HepG2 (cell line): ENCODE results near the gene RPTN. TPM values are rescaled to one million over a fixed set of nuclear protein-coding genes. Genes with fewer than 3 reads are reported as not detected.

Source experiments
- ATAC-seq: fragments of 200-7000 bp; cut with Tn5 transposase; 3 replicates; pipeline ENCODE4 v1.9.1; 2020; ENCODE audit warnings: mild to moderate bottlenecking, moderate library complexity
- BruUV-seq: library from RNA; stranded (reverse); fragments of 400-500 nt; replicated peaks from 2 replicates; lab custom pipeline; 2021; lab: Mats Ljungman, UMichigan
- CTCF ChIA-PET: fragments of 300-600 bp; formaldehyde crosslinking; extraction: SDS; loops from one replicate; lab custom pipeline; 2021; ENCODE audit warnings: low total read pairs, inconsistent platforms, low intra/inter-chr PET ratio; lab: Yijun Ruan, JAX
- POLR2A ChIA-PET: fragments of 350-600 bp; sonication (Branson Sonifier 250); formaldehyde crosslinking; loops from one replicate; lab custom pipeline; 2020; ENCODE audit warnings: antibody characterized with exemption, inconsistent platforms; lab: Yijun Ruan, JAX
- DNase-seq: peaks from one replicate; pipeline ENCODE4 v3.0.0-alpha.2; 2015; ENCODE audit warnings: low spot score
- FAIRE-seq: peaks from 3 replicates; lab custom pipeline; 2011; peaks lifted over from hg19 to GRCh38; lab: Jason Lieb, UNC
- H2AFZ ChIP-seq: one replicate; pipeline ENCODE4 v1.6.1; 2011; ENCODE audit warnings: low read length, inconsistent platforms
- H3K27ac ChIP-seq: fragments of 300-600 bp; 3 replicates; pipeline ENCODE4 v1.8.0; 2011; ENCODE audit warnings: mixed run types, mild to moderate bottlenecking, mixed read lengths, low read length, inconsistent platforms; ENCODE audit not compliant: insufficient read depth; ENCODE audit errors: extremely low read length
- H3K27me3 ChIP-seq, 2 experiments: fragments of 200-600 bp in 1 of 2; 2 replicates in 1 of 2; 3 replicates in 1 of 2; pipeline versions ENCODE4 v1.6.0 to v1.8.0; 2011; ENCODE audit warnings: low read length in 2 of 2, mild to moderate bottlenecking in 2 of 2, moderate library complexity in 2 of 2, inconsistent platforms in 1 of 2; ENCODE audit not compliant: insufficient read depth in 2 of 2, control insufficient read depth in 1 of 2
- H3K36me3 ChIP-seq, 2 experiments: fragments of 200-600 bp in 1 of 2; replicated peaks in 1 of 2; 2 replicates in 1 of 2; 3 replicates in 1 of 2; pipeline versions ENCODE4 v1.5.1 to v1.8.0; 2011; ENCODE audit warnings: low read length in 2 of 2, inconsistent platforms in 1 of 2; ENCODE audit not compliant: insufficient read depth in 2 of 2, control insufficient read depth in 1 of 2
- H3K4me1 ChIP-seq: 2 replicates; pipeline ENCODE4 v1.5.1; 2012; ENCODE audit warnings: low read length, inconsistent platforms; ENCODE audit not compliant: insufficient read depth
- H3K4me2 ChIP-seq: 2 replicates; pipeline ENCODE4 v1.6.0; 2011; ENCODE audit warnings: low read depth, low read length, inconsistent platforms
- H3K4me3 ChIP-seq, 3 experiments: fragments of 200-600 bp in 1 of 3; sonication (generic), shearing (Covaris generic) in 1 of 3; replicated peaks in 1 of 3; 2 replicates each; pipeline ENCODE4 v1.5.1; 2011 to 2016; ENCODE audit warnings: low read length in 3 of 3, inconsistent platforms in 2 of 3, low read depth in 2 of 3, mild to moderate bottlenecking in 2 of 3, control low read depth in 1 of 3, mixed read lengths in 1 of 3; ENCODE audit not compliant: insufficient read depth in 1 of 3
- H3K79me2 ChIP-seq: one replicate; pipeline ENCODE4 v1.6.1; 2011; ENCODE audit warnings: low read length, inconsistent platforms; ENCODE audit not compliant: insufficient read depth
- H3K9ac ChIP-seq: 2 replicates; pipeline ENCODE4 v1.6.0; 2011; ENCODE audit warnings: mild to moderate bottlenecking, low read depth, low read length, inconsistent platforms; ENCODE audit not compliant: insufficient read depth
- H3K9me3 ChIP-seq: 2 replicates; pipeline ENCODE4 v1.5.1; 2012; ENCODE audit warnings: mild to moderate bottlenecking, low read length
- H4K20me1 ChIP-seq: 2 replicates; pipeline ENCODE4 v1.6.0; 2011; ENCODE audit warnings: inconsistent platforms, mild to moderate bottlenecking, low read length, moderate library complexity; ENCODE audit not compliant: insufficient read depth
- FOXA1 ChIP-seq, 2 experiments: fragments of 450-650 bp in 1 of 2; sonication (generic) in 1 of 2; formaldehyde crosslinking in 1 of 2; IDR thresholded peaks; 2 replicates each; pipeline versions ENCODE4 v1.4.0 to v1.6.1; 2016 to 2020; ENCODE audit warnings: missing genetic modification reagents in 1 of 2
- GLI4 ChIP-seq: sonication (generic); formaldehyde crosslinking; IDR thresholded peaks from 2 replicates; pipeline ENCODE4 v1.5.1; 2020; ENCODE audit warnings: missing genetic modification reagents, mild to moderate bottlenecking, moderate library complexity, borderline replicate concordance
- NKX3-1 ChIP-seq: sonication (generic); formaldehyde crosslinking; IDR thresholded peaks from 2 replicates; pipeline ENCODE4 v1.5.0; 2020; ENCODE audit warnings: missing genetic modification reagents
- RAD51 ChIP-seq: fragments of 450-650 bp; IDR thresholded peaks from 2 replicates; pipeline ENCODE4 v1.6.1; 2016; ENCODE audit warnings: borderline replicate concordance
- RARG ChIP-seq: sonication (generic); formaldehyde crosslinking; IDR thresholded peaks from 2 replicates; pipeline ENCODE4 v1.4.0; 2020; ENCODE audit warnings: low read depth, mild to moderate bottlenecking, missing genetic modification reagents
- TARDBP ChIP-seq: sonication (generic); formaldehyde crosslinking; IDR thresholded peaks from 2 replicates; pipeline ENCODE4 v1.8.0; 2022; ENCODE audit warnings: mild to moderate bottlenecking, missing genetic modification reagents
- TCF7 ChIP-seq: sonication (generic); IDR thresholded peaks from 2 replicates; pipeline ENCODE4 v1.6.1; 2016; ENCODE audit warnings: antibody characterized with exemption, low read depth
- ZNF263 ChIP-seq: sonication (generic); formaldehyde crosslinking; IDR thresholded peaks from 2 replicates; pipeline ENCODE4 v1.4.0; 2020; ENCODE audit warnings: missing genetic modification reagents
- ZNF543 ChIP-seq: sonication (generic); formaldehyde crosslinking; IDR thresholded peaks from 2 replicates; pipeline ENCODE4 v1.4.0; 2020; ENCODE audit warnings: mild to moderate bottlenecking, missing genetic modification reagents
- ZNF839 ChIP-seq: sonication (generic); formaldehyde crosslinking; IDR thresholded peaks from 2 replicates; pipeline ENCODE4 v1.4.0; 2020; ENCODE audit warnings: missing genetic modification reagents, mild to moderate bottlenecking, borderline replicate concordance
- whole genome bisulfite sequencing: methylation state at CpG from one replicate; pipeline ENCODE4 v1.1.6; 2017; ENCODE audit warnings: low lambda C conversion rate; 5-methylcytosine and 5-hydroxymethylcytosine counted together
- in situ Hi-C: cut with HindIII; loops from 2 replicates; pipeline ENCODE4 v1.10.0; 2017; ENCODE audit warnings: low pct_unique_long_range_greater_than_20kb; ENCODE audit not compliant: extremely low pct_ligation_motif_present
- intact Hi-C: fragments of 100-400 bp; cut with micrococcal nuclease; formaldehyde crosslinking; loops from one replicate; pipeline ENCODE4 v1.10.0; 2022; ENCODE audit not compliant: unreplicated experiment
- polyA plus RNA-seq, 8 experiments: library from polyadenylated mRNA; depleted of rRNA in 3 of 8; stranded (reverse) in 7 of 8; unstranded in 1 of 8; fragments of >200 nt; fragmentation: Illumina TruSeq in 4 of 8; extraction: Trizol in 4 of 8; gene quantifications; 2 replicates each; pipeline versions ENCODE4 v1.2.1 to v1.2.3, GENCODE V29; 2011 to 2016; ENCODE audit warnings: low read depth in 4 of 8, missing spikeins in 1 of 8, mixed read lengths in 1 of 8; ENCODE audit not compliant: insufficient read depth in 1 of 8
- total RNA-seq, 5 experiments: library from RNA; depleted of rRNA; stranded (reverse); fragments of >200 nt; fragmentation: Illumina TruSeq; extraction: Trizol; gene quantifications; 2 replicates each; pipeline ENCODE4 v1.2.3, GENCODE V29; 2016; ENCODE audit warnings: low read depth in 1 of 5

RPTN gene
- total and polyA plus RNA-seq, 2 of the 13 experiments (the other 11 are each of a cell fraction or from before 2014, with no cell fraction given) = not detected

GRCh38 chr1:152110365-152110859, 48.6 kb downstream of the RPTN start:
- BruUV-seq = no TSS peak
- H3K4me1 ChIP-seq = no peaks in the 10 kb centered on the region
- POLR2A ChIA-PET = no interaction called here

GRCh38 chr1:152109998-152110294, 49.1 kb downstream of the RPTN start:
- FAIRE-seq = no peak
- CTCF ChIA-PET = no interaction called here
- 17% methylated on average over 15 of the region's 15 CpGs for WGBS
- H2AFZ ChIP-seq = no peak overlapping the region
- no peak overlapping the region for H3K4me3 ChIP-seq
- intact Hi-C loops = no loop called here
- TF ChIP-seq FOXA1 (IDR thresholded peaks at IDR 0.05) (no peak), FOXA1 (CRISPR knock-in tag; IDR thresholded peaks at IDR 0.05) (no peak)
- TF ChIP-seq, all 625 proteins: peak for 0
- DNase-seq = no peak
- no peaks in the 10 kb centered on the region for H3K9me3 ChIP-seq
- H3K27ac ChIP-seq = no peak overlapping the region
- no peaks in the 10 kb centered on the region for H3K36me3 ChIP-seq
- ATAC-seq = no peak
- no peaks in the 10 kb centered on the region for H3K4me1 ChIP-seq
- H4K20me1 ChIP-seq = no peaks in the 10 kb centered on the region
- no peak overlapping the region for H3K9ac ChIP-seq
- no TSS peak for BruUV-seq
- no peaks in the 10 kb centered on the region for H3K79me2 ChIP-seq
- H3K4me2 ChIP-seq = no peak overlapping the region
- in situ Hi-C loops = no loop called here
- POLR2A ChIA-PET = no interaction called here
- H3K27me3 ChIP-seq = peaks cover 5 to 54% of the 10 kb centered on the region in 2 experiments; a peak in 3 of 5 replicates

More at GRCh38 chr1:152110365-152110859, 48.6 kb downstream of the RPTN start:
- CTCF ChIA-PET = no interaction called here
- no peak for TF ChIP-seq ZNF839 (CRISPR knock-in tag)
- peak; percentile 30; the same call in 1 of the 2 replicates for TF ChIP-seq ZNF263 (CRISPR knock-in tag)
- TF ChIP-seq RARG = no peak
- no peak for TF ChIP-seq GLI4
- TF ChIP-seq ZNF543 (CRISPR knock-in tag) = no peak
- TF ChIP-seq TARDBP = no peak
- no peak for TF ChIP-seq RAD51
- TF ChIP-seq NKX3-1 (CRISPR knock-in tag) = no peak
- no peak for TF ChIP-seq TCF7
- in situ Hi-C loops = no loop called here
- FAIRE-seq = no peak
- no peak overlapping the region for H3K27ac ChIP-seq
- no peaks in the 10 kb centered on the region for H3K36me3 ChIP-seq
- no peak for DNase-seq
- H3K9ac ChIP-seq = no peak overlapping the region
- H3K27me3 ChIP-seq = peaks cover 5 to 55% of the 10 kb centered on the region in 2 experiments; a peak in 3 of 5 replicates
- no peak for ATAC-seq
- peak overlapping the region in 1 of 3 experiments; percentile 28; a peak in 1 of 6 replicates for H3K4me3 ChIP-seq
- no peak overlapping the region for H2AFZ ChIP-seq
- no peaks in the 10 kb centered on the region for H4K20me1 ChIP-seq
- no peaks in the 10 kb centered on the region for H3K79me2 ChIP-seq
- H3K4me2 ChIP-seq = peak overlapping the region; percentile 47; the same call in 1 of the 2 replicates
- 22% methylated on average over 31 of the region's 31 CpGs for WGBS
- intact Hi-C loops = no loop called here
- H3K9me3 ChIP-seq = no peaks in the 10 kb centered on the region
